PC-3 (cell line): ENCODE data around the gene SLC16A12. TPM values are rescaled to one million over a fixed set of nuclear protein-coding genes. Genes with fewer than 3 reads are reported as not detected.

Experiments
- ATAC-seq: fragments of 200-7000 bp; cut with Tn5 transposase; 2 replicates; pipeline ENCODE4 v1.9.1; 2020; ENCODE audit warnings: mild to moderate bottlenecking, moderate library complexity
- BruUV-seq: library from RNA; stranded (reverse); fragments of 400-500 nt; replicated peaks from 2 replicates; lab custom pipeline; 2021; lab: Mats Ljungman, UMichigan
- CTCF ChIA-PET: fragments of 300-600 bp; sonication (Branson Sonifier 250); formaldehyde crosslinking; loops from one replicate; lab custom pipeline; 2022; ENCODE audit warnings: antibody characterized with exemption; lab: Charles Lee
- POLR2A ChIA-PET: fragments of 300-600 bp; sonication (Branson Sonifier 250); formaldehyde crosslinking; loops from one replicate; lab custom pipeline; 2022; ENCODE audit warnings: antibody characterized with exemption; ENCODE audit not compliant: unreplicated experiment; lab: Charles Lee
- DNase-seq: peaks from one replicate; pipeline ENCODE4 v3.0.0-alpha.2; 2015
- H2AFZ ChIP-seq: fragments of 300-600 bp; sonication (generic); 2 replicates; pipeline ENCODE4 v1.6.0; 2016; ENCODE audit warnings: antibody characterized with exemption, low read length
- H3F3A ChIP-seq: fragments of 300-600 bp; sonication (generic); one replicate; pipeline ENCODE4 v1.6.0; 2017; ENCODE audit warnings: antibody characterized with exemption, low read length, control low read depth, mild to moderate bottlenecking; ENCODE audit not compliant: unreplicated experiment
- H3K27ac ChIP-seq: fragments of 300-600 bp; sonication (generic); 2 replicates; pipeline ENCODE4 v1.5.1; 2016; ENCODE audit warnings: mild to moderate bottlenecking, low read length
- H3K27me3 ChIP-seq: fragments of 300-600 bp; sonication (generic); 2 replicates; pipeline ENCODE4 v1.6.1; 2016; ENCODE audit warnings: low read length, mixed read lengths
- H3K36me3 ChIP-seq: fragments of 300-600 bp; sonication (generic); 2 replicates; pipeline ENCODE4 v1.6.1; 2016; ENCODE audit warnings: low read depth, mixed run types, low read length, mixed read lengths
- H3K4me1 ChIP-seq: fragments of 300-600 bp; sonication (generic); 2 replicates; pipeline ENCODE4 v1.5.1; 2016; ENCODE audit warnings: low read length; ENCODE audit not compliant: insufficient read depth
- H3K4me2 ChIP-seq: fragments of 300-600 bp; sonication (generic); 2 replicates; pipeline ENCODE4 v1.6.0; 2016; ENCODE audit warnings: low read length
- H3K4me3 ChIP-seq: fragments of 300-600 bp; sonication (generic); 2 replicates; pipeline ENCODE4 v1.5.1; 2016; ENCODE audit warnings: mild to moderate bottlenecking, low read length, mixed read lengths
- H3K79me2 ChIP-seq: fragments of 300-600 bp; sonication (generic); 2 replicates; pipeline ENCODE4 v1.6.1; 2017; ENCODE audit warnings: low read length, mixed read lengths
- H3K9ac ChIP-seq: fragments of 300-600 bp; sonication (generic); 2 replicates; pipeline ENCODE4 v1.6.0; 2016; ENCODE audit warnings: mild to moderate bottlenecking, low read length
- H3K9me2 ChIP-seq: fragments of 300-600 bp; sonication (generic); replicated peaks from 2 replicates; pipeline ENCODE4 v1.6.1; 2016; ENCODE audit warnings: mixed run types, low read length, mixed read lengths
- H3K9me3 ChIP-seq: fragments of 300-600 bp; sonication (generic); 2 replicates; pipeline ENCODE4 v1.6.1; 2016; ENCODE audit warnings: low read length, mixed read lengths
- H4K20me1 ChIP-seq: fragments of 300-600 bp; sonication (generic); 2 replicates; pipeline ENCODE4 v1.6.1; 2016; ENCODE audit warnings: low read length, mixed read lengths
- CTCF ChIP-seq: fragments of 300-600 bp; sonication (generic); conservative IDR thresholded peaks from 2 replicates; pipeline ENCODE4 v1.5.1; 2017; ENCODE audit warnings: antibody characterized with exemption, low read depth, mild to moderate bottlenecking, low read length
- EZH2 ChIP-seq: fragments of 300-600 bp; sonication (generic); IDR thresholded peaks from one replicate; pipeline ENCODE4 v1.6.1; 2017; ENCODE audit warnings: antibody characterized with exemption, mild to moderate bottlenecking, low read length; ENCODE audit not compliant: unreplicated experiment
- EZH2phosphoT487 ChIP-seq: fragments of 300-600 bp; sonication (generic); IDR thresholded peaks from 2 replicates; pipeline ENCODE4 v1.6.1; 2018; ENCODE audit warnings: mild to moderate bottlenecking, antibody characterized with exemption, low read length, borderline replicate concordance
- intact Hi-C: fragments of 100-400 bp; cut with micrococcal nuclease; formaldehyde crosslinking; loops from 2 replicates; pipeline ENCODE4 v1.9.0; 2023
- total RNA-seq: library from RNA; depleted of rRNA; stranded (reverse); fragments of >200 nt; gene quantifications from 2 replicates; pipeline ENCODE4 v1.2.3, GENCODE V29; 2014

The SLC16A12 gene
- total RNA-seq, 1 experiment from 2014 or later, result not detected

GRCh38 chr10:89555688-89556445, 20.5 kb upstream of the SLC16A12 start:
- Histone ChIP-seq H2AFZ (no peak overlapping the region), H3K4me2 (no peak overlapping the region), H3K79me2 (no peaks in the 10 kb centered on the region), H3K9ac (no peak overlapping the region), H3K9me2 (no peaks in the 10 kb centered on the region), H3K27me3 (no peaks in the 10 kb centered on the region), H3K36me3 (no peaks in the 10 kb centered on the region), H4K20me1 (no peaks in the 10 kb centered on the region), H3K4me3 (no peak overlapping the region), H3F3A (no peaks in the 10 kb centered on the region), H3K4me1 (peaks cover 35% of the 10 kb centered on the region), H3K27ac (no peak overlapping the region), H3K9me3 (no peaks in the 10 kb centered on the region)
- intact Hi-C loops, result loop anchor here (2.0 kb wide), 1 partner anchor 129 kb away; no protein-coding TSS in a partner anchor
- DNase-seq (peak; percentile 27), ATAC-seq (no peak)
- ChIA-PET POLR2A (interaction anchor here (0.9 kb wide), 1 partner anchor 33 kb away, joined by 3 read pairs; no protein-coding TSS in a partner anchor), CTCF (no interaction called here)
- TF ChIP-seq EZH2phosphoT487 (no peak), CTCF (peak; percentile 41; the same call in 1 of the 2 replicates)
- no TSS peak for BruUV-seq

DNA sequence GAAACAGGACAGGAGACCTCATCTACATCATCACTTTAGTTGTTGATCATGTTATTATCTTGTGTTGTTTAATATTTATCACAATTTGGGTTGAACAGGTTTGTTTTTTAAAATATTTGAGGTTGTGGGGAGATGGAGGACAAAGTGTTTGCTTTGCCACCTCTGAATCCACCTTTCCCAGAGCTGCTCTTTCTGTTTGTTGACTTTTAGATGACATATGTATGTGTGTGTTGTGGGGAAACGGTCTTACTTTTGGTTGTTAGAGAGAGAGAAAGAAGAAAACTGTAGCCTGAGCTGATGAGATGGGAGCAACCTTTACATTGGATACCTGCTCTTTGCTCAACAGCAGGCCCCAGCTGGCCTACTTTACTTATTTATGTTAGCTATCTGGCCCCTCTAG, 19.0 kb upstream of the SLC16A12 start:
- H3K4me2 ChIP-seq, result peak overlapping the region; percentile 72
- H2AFZ ChIP-seq, result no peak overlapping the region
- no peaks in the 10 kb centered on the region for H3K9me2 ChIP-seq
- H3K79me2 ChIP-seq, result no peaks in the 10 kb centered on the region
- no peaks in the 10 kb centered on the region for H3K27me3 ChIP-seq
- peaks cover 41% of the 10 kb centered on the region for H3K4me1 ChIP-seq
- H3K9me3 ChIP-seq, result no peaks in the 10 kb centered on the region
- no peaks in the 10 kb centered on the region for H3K36me3 ChIP-seq
- ATAC-seq, result peak; percentile 46
- intact Hi-C loops, result loop anchor here (2.0 kb wide), 1 partner anchor 128 kb away; no protein-coding TSS in a partner anchor
- TF ChIP-seq CTCF (no peak), EZH2phosphoT487 (no peak), EZH2 (no peak)
- ChIA-PET POLR2A (no interaction called here), CTCF (interaction anchor here (0.8 kb wide), 1 partner anchor 88 kb away, joined by 3 read pairs; no protein-coding TSS in a partner anchor)
- peak overlapping the region; percentile 85 for H3K27ac ChIP-seq
- peak; percentile 68 for DNase-seq
- no peaks in the 10 kb centered on the region for H4K20me1 ChIP-seq
- H3K9ac ChIP-seq, result no peak overlapping the region; the same call in 1 of the 2 replicates
- no peaks in the 10 kb centered on the region for H3F3A ChIP-seq
- no TSS peak for BruUV-seq
- H3K4me3 ChIP-seq, result no peak overlapping the region; the same call in 1 of the 2 replicates
